Upper lobe of left lung (tissue), 6 donors: ENCODE data around the gene LINGO1. TPM values are rescaled to one million over a fixed set of nuclear protein-coding genes. Genes with fewer than 3 reads are reported as not detected.

Experiments
- ATAC-seq, 2 donors: fragments of 200-7000 bp; cut with Tn5 transposase; one replicate each; pipeline ENCODE4 v1.9.1; 2022; ENCODE audit warnings: mild to moderate bottlenecking in 2 of 2, moderate library complexity in 2 of 2; ENCODE audit not compliant: low FRiP score in 2 of 2
- DNase-seq, 2 donors: peaks; one replicate each; pipeline ENCODE4 v3.0.0-alpha.2; 2019 to 2020
- H3K27ac ChIP-seq, 4 donors: fragments of 200-600 bp; sonication (generic); one replicate each; pipeline ENCODE4 v1.5.1; 2016 to 2019
- H3K27me3 ChIP-seq, 4 donors: fragments of 200-600 bp; sonication (generic); one replicate each; pipeline ENCODE4 v1.5.1; 2017 to 2019
- H3K36me3 ChIP-seq, 4 donors: fragments of 200-600 bp; sonication (generic); one replicate each; pipeline ENCODE4 v1.5.1; 2016 to 2019
- H3K4me1 ChIP-seq, 4 donors: fragments of 200-600 bp; sonication (generic); one replicate each; pipeline ENCODE4 v1.5.1; 2018 to 2019
- H3K4me3 ChIP-seq, 4 donors: fragments of 200-600 bp; sonication (generic); one replicate each; pipeline ENCODE4 v1.5.1; 2017 to 2019; ENCODE audit warnings: mild to moderate bottlenecking in 2 of 4, moderate library complexity in 1 of 4
- H3K9me3 ChIP-seq, 4 donors: fragments of 200-600 bp; sonication (generic); one replicate each; pipeline ENCODE4 v1.5.1; 2018 to 2019
- EP300 ChIP-seq, 4 donors: sonication (generic); formaldehyde crosslinking; IDR thresholded peaks; one replicate each; pipeline ENCODE4 v1.5.1; 2017; ENCODE audit warnings: antibody characterized with exemption in 4 of 4, control low read depth in 2 of 4
- POLR2A ChIP-seq, 4 donors: fragments of 450-650 bp; IDR thresholded peaks; one replicate each; pipeline ENCODE4 v1.5.1; 2016 to 2017; ENCODE audit warnings: antibody characterized with exemption in 4 of 4, mild to moderate bottlenecking in 2 of 4
- POLR2AphosphoS5 ChIP-seq, 2 donors: sonication (generic); formaldehyde crosslinking; IDR thresholded peaks; one replicate each; pipeline ENCODE4 v1.5.1; 2017; ENCODE audit warnings: antibody characterized with exemption in 2 of 2
- WGBS, 2 donors: methylation state at CpG; one replicate each; pipeline ENCODE4 v1.1.5; 2017 to 2018; 5-methylcytosine and 5-hydroxymethylcytosine counted together
- total RNA-seq, 6 donors: library from RNA; depleted of rRNA in 4 of 6; stranded (reverse); fragments of >200 nt in 4 of 6; gene quantifications; one replicate each; pipeline versions ENCODE4 v1.1.0 to v1.2.1, GENCODE V29; 2016 to 2021
- TF ChIP-seq, protein P1 (sequence below), 6 experiments: fragments of 450-650 bp in 4 of 6; fragments of 200-600 bp in 2 of 6; sonication (generic) in 2 of 6; IDR thresholded peaks; one replicate each; pipeline ENCODE4 v1.5.1; 2016 to 2019; ENCODE audit warnings: antibody characterized with exemption in 6 of 6
- donor health status: DM: no; HTN: no; CAD: no; lungs with moderate emphysema.
- donor health status: DM: no; HTN: yes; CAD: no; lungs with severe emphysema.

LINGO1 gene
- total RNA-seq, 6 donors from 2014 or later = 0.15 to 0.84 (median 0.43) TPM; not detected in 2

DNA sequence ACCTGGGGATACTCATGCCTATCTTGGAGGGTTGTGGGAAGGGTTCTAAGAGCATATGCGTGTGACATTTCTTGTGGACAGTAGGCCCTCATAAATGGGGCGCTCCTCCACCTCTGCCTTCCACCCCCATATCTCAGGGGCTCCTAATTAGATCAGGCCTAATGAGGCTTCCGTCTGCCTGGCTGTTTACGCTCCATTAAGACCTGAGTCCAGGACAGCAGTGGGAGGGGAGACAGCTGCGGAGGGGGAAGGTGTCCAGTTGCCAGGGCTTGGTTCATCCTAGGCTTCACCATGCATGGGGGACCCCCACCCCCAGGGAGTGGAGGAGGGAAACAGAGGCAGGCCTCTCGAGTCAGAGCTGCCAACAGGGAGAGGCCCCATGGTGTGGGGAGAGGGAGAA, 9.3 kb upstream of the LINGO1 start:
- ATAC-seq = no peak
- Histone ChIP-seq H3K27ac (no peak overlapping the region), H3K36me3 (no peaks in the 10 kb centered on the region), H3K27me3 (no peaks in the 10 kb centered on the region), H3K4me3 (no peak overlapping the region), H3K9me3 (no peaks in the 10 kb centered on the region), H3K4me1 (no peaks in the 10 kb centered on the region)
- no peak for DNase-seq
- 84 to 88% methylated on average over 5 to 6 of the region's 6 CpGs for WGBS, 2 donors
- TF ChIP-seq EP300 (IDR thresholded peaks at IDR 0.05) = no peak
- TF ChIP-seq POLR2AphosphoS5 (IDR thresholded peaks at IDR 0.05) = no peak
- TF ChIP-seq, protein P1, sequence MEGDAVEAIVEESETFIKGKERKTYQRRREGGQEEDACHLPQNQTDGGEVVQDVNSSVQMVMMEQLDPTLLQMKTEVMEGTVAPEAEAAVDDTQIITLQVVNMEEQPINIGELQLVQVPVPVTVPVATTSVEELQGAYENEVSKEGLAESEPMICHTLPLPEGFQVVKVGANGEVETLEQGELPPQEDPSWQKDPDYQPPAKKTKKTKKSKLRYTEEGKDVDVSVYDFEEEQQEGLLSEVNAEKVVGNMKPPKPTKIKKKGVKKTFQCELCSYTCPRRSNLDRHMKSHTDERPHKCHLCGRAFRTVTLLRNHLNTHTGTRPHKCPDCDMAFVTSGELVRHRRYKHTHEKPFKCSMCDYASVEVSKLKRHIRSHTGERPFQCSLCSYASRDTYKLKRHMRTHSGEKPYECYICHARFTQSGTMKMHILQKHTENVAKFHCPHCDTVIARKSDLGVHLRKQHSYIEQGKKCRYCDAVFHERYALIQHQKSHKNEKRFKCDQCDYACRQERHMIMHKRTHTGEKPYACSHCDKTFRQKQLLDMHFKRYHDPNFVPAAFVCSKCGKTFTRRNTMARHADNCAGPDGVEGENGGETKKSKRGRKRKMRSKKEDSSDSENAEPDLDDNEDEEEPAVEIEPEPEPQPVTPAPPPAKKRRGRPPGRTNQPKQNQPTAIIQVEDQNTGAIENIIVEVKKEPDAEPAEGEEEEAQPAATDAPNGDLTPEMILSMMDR (IDR thresholded peaks at IDR 0.05) = no peak
- no peak for TF ChIP-seq POLR2A (IDR thresholded peaks at IDR 0.05)

DNA sequence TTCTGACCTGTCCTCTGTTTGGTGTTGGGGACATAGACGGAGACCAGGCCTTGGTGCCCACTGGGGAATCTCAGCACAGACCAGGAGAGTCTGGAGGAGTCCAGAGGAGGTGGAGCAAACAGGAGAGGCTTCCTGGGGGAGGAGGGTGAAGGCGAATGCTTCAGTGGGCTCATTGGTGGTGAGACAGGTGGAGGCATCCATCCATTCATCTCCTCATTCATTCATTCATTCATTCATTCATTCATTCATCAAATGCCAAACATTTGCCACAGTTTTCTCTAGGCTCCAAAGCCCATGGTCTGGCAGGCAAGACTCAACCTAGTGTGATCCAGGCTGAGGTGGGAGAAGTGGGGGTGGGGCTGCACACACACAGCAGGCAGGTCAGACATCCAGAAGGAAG, 7.9 kb upstream of the LINGO1 start:
- WGBS, 2 donors = 44 to 64% methylated on average over 2 of the region's 2 CpGs
- Histone ChIP-seq H3K27me3 (no peaks in the 10 kb centered on the region), H3K4me1 (no peaks in the 10 kb centered on the region), H3K36me3 (no peaks in the 10 kb centered on the region), H3K4me3 (no peak overlapping the region), H3K27ac (no peak overlapping the region), H3K9me3 (no peaks in the 10 kb centered on the region)
- ATAC-seq (no peak), DNase-seq (no peak)
- TF ChIP-seq POLR2AphosphoS5 (IDR thresholded peaks at IDR 0.05) (no peak), POLR2A (IDR thresholded peaks at IDR 0.05) (no peak), EP300 (IDR thresholded peaks at IDR 0.05) (no peak)
- TF ChIP-seq, protein P1 (IDR thresholded peaks at IDR 0.05) = no peak

DNA sequence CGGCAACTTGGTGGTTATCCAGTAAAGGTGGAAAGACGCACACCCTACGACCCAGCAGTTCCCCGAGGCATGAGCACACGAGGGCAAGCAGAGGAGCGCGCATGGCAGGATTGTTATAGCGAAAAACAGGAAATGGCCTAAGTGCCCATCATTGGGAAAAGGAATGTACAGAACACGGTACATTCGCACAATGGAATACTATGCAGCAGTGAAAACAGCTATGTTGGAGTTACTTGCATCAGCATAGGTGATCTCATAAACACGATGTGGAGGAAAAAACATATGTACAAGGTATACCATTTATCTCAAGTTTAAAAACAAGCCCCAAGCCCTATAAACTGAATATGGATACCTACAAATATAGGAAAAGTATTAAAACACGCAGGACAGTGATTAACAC, 6.7 kb upstream of the LINGO1 start:
- Histone ChIP-seq H3K4me3 (no peak overlapping the region), H3K27ac (no peak overlapping the region), H3K36me3 (no peaks in the 10 kb centered on the region), H3K27me3 (peaks cover 0 to 7% (median 3%) of the 10 kb centered on the region in 4 donors), H3K4me1 (peaks cover 3 to 5% (median 4%) of the 10 kb centered on the region in 4 donors), H3K9me3 (no peaks in the 10 kb centered on the region)
- 90 to 94% methylated on average over 12 of the region's 12 CpGs for WGBS, 2 donors
- no peak for DNase-seq
- TF ChIP-seq POLR2A (IDR thresholded peaks at IDR 0.05) (no peak), EP300 (IDR thresholded peaks at IDR 0.05) (no peak), POLR2AphosphoS5 (IDR thresholded peaks at IDR 0.05) (no peak)
- TF ChIP-seq, protein P1 (IDR thresholded peaks at IDR 0.05) = no peak
- no peak for ATAC-seq

DNA sequence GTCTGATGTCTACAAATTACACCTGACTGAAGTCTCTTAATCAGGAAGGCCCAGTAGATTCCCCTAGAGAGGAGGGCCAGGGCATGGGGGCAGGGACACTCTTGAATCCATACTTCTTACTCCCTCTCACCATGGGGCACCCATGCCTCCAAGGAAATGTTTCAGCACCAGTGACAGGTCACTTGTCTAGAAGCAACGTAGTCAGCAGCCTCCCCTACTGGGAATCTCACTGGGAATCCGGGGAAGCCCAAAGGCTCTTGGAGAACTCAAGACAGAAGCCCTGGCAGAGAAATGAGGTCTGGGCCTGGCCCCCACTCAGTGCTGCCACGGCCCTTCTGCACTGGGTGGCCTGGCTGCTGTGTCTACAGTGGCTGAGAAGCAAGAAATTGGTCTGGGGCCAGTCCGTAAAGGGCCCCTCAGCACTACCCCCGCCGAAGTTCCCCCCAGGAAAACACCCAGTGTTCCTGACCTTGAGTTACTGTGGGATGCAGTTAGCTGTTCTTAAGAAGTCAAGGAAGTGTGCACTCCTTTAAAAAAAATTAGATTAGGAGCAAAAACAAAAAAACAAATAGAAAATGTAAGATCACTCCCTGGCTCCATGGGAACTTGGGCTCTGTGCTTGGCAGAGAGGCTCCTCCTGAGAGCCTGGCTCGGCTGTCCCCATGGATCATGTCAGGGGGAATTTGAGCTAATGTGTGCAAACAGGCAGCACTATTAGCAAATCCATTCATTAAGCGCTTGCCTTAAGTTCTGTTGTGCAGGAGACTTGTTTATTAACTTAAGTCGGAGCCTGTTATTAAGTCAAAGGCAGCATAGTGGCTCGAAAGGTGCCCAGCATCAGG, 5.4 kb upstream of the LINGO1 start:
- Histone ChIP-seq H3K4me3 (no peak overlapping the region), H3K27ac (no peak overlapping the region), H3K36me3 (no peaks in the 10 kb centered on the region), H3K27me3 (peaks cover 2 to 19% (median 9%) of the 10 kb centered on the region in 4 donors), H3K9me3 (no peaks in the 10 kb centered on the region), H3K4me1 (peaks cover 4 to 17% (median 17%) of the 10 kb centered on the region in 4 donors)
- TF ChIP-seq POLR2A (IDR thresholded peaks at IDR 0.05) (no peak), EP300 (IDR thresholded peaks at IDR 0.05) (no peak), POLR2AphosphoS5 (IDR thresholded peaks at IDR 0.05) (no peak)
- TF ChIP-seq, protein P1 (IDR thresholded peaks at IDR 0.05) = no peak
- no peak for DNase-seq
- WGBS, 2 donors = 64 to 81% methylated on average over 7 to 10 of the region's 10 CpGs
- no peak for ATAC-seq
